HL-60/S4 treated with phorbol 12-myristate 13-acetate at 8.2 ng/mL for 4 days and 3 days (cell line): ENCODE data around the gene C8A.

Experiments
- in situ Hi-C: fragments of 300-500 bp; cut with MboI; formaldehyde crosslinking; loops from 2 replicates; pipeline ENCODE4 v1.15.0; 2022; ENCODE audit warnings: low sequenced_read_pairs

C8A gene

GRCh38 chr1:56965916-56966697 lies 111.5 kb downstream of the C8A start, which contains the start of gene C8B:
Gene C8B (minus strand): TSS chr1:56966015. CDS start chr1:56965948, 67 bp downstream.
- in situ Hi-C loops = no loop called here

GRCh38 chr1:56966698-56966999 lies 112.1 kb downstream of the C8A start:
- in situ Hi-C loops = no loop called here

DNA sequence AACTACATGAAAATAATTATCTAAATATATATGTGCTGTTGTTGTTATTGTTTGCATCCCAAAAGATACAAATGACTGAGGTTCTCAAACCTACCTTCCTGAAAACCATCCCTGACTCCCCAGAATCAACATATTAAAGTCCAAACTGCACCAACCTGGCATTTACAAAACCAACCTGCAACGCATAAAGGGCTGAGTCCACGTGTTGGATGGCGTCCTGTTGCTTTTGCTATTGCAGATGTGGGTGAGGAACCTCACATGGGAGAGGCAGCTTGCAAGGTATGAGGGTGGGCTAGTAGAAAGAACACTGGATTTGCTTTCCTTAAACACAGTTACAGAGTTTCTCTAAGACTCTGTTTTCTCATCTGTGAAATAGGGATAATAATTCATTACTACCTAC lies 112.8 kb downstream of the C8A start:
- in situ Hi-C loops = no loop called here
